ENCODE results near the gene TOP2A. TPM values are rescaled to one million over a fixed set of nuclear protein-coding genes. Genes with fewer than 3 reads are reported as not detected.
"Not testable (repeated sequence)": the region's sequence is repeated elsewhere in the genome, so short reads cannot be mapped to it uniquely, and the experiment has no call there.

Gene TOP2A
- total RNA-seq, 1 experiment from 2014 or later, result 1,672 TPM

DNA sequence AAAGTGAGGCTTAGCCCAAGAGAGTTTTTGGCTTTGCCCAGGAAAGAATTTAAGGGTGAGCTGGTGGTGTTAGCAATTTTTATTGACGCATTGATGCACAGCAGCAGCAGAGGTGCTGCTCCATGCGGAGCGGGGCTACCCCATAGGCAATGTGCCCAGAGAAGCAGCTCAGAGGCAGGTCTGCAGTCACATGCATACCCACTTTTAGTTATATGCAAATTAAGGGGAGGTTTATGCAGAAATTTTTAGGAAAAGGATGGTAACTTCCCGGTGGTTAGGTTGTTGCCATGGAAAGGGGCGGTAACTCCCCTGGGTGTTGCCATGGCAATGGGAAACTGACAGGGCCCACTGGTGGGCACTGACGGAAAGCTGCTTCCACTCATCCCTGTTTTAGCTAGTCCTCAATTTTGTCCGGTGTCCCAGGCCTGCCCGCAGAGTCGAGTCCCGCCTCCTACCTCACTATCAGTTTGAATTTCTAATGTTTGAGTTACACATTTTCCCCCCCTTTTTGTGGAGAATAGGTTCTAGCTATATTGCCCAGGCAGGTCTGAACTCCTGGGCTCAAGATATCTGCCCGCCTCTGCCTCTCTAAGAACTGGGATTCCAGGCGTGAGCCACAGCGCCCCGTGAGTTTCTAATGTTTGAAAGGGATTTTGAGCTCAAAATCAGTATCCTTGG, 42.7 kb downstream of the TOP2A start:
- CTCF ChIA-PET, result interaction anchor here (0.6 to 2.5 kb wide), 13 partner anchors 9 to 348 kb away, joined by 3 to 13 read pairs (median 4); partner anchors contain the start of genes GJD3 and TOP2A

DNA sequence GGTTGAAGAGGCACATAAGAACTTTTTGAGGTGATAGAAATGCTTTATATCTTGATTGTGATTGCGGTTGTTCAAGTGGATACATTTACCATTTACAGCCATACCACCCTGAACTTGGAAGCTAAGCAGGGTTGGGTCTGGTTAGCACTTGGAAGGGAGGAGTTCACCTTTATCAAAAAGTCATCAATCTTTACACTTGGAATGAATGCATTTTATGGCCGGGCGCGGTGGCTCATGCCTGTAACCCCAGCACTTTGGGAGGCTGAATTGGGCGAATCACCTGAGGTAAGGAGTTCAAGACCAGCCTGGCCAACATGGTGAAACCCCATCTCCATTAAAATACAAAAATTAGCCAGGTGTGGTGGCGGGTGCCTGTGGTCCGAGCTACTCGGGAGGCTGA, 43.7 kb downstream of the TOP2A start:
- H3K27me3 Mint-ChIP-seq (ENCODE audit: unreplicated experiment), result no peaks in the 10 kb centered on the region
- no TSS peak for BruUV-seq (replicated peaks)

More for the DNA sequence above, 42.7 kb downstream of the TOP2A start:
- TF ChIP-seq, protein P1, sequence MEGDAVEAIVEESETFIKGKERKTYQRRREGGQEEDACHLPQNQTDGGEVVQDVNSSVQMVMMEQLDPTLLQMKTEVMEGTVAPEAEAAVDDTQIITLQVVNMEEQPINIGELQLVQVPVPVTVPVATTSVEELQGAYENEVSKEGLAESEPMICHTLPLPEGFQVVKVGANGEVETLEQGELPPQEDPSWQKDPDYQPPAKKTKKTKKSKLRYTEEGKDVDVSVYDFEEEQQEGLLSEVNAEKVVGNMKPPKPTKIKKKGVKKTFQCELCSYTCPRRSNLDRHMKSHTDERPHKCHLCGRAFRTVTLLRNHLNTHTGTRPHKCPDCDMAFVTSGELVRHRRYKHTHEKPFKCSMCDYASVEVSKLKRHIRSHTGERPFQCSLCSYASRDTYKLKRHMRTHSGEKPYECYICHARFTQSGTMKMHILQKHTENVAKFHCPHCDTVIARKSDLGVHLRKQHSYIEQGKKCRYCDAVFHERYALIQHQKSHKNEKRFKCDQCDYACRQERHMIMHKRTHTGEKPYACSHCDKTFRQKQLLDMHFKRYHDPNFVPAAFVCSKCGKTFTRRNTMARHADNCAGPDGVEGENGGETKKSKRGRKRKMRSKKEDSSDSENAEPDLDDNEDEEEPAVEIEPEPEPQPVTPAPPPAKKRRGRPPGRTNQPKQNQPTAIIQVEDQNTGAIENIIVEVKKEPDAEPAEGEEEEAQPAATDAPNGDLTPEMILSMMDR (IDR thresholded peaks at IDR 0.05; ENCODE audit: unreplicated experiment), result no peak
- intact Hi-C loops (cut with micrococcal nuclease; ENCODE audit: unreplicated experiment), result loop anchor here (5.0 to 10.0 kb wide), 2 partner anchors 320 to 368 kb away; no protein-coding TSS in a partner anchor
- H3K4me3 Mint-ChIP-seq (ENCODE audit: low read depth, unreplicated experiment), result no peak overlapping the region
- DNase-seq, result no peak
- peaks cover 6% of the 10 kb centered on the region for H3K36me3 Mint-ChIP-seq (ENCODE audit: insufficient read depth, unreplicated experiment)
- peaks cover 25% of the 10 kb centered on the region for H3K4me1 Mint-ChIP-seq (ENCODE audit: low read depth, unreplicated experiment)
- no peaks in the 10 kb centered on the region for H3K27me3 Mint-ChIP-seq (ENCODE audit: unreplicated experiment)
- H3K9me3 Mint-ChIP-seq (ENCODE audit: low read depth, unreplicated experiment), result peaks cover 24% of the 10 kb centered on the region
- H3K27ac Mint-ChIP-seq (ENCODE audit: unreplicated experiment), result no peak overlapping the region
- no TSS peak for BruUV-seq (replicated peaks)

DNA sequence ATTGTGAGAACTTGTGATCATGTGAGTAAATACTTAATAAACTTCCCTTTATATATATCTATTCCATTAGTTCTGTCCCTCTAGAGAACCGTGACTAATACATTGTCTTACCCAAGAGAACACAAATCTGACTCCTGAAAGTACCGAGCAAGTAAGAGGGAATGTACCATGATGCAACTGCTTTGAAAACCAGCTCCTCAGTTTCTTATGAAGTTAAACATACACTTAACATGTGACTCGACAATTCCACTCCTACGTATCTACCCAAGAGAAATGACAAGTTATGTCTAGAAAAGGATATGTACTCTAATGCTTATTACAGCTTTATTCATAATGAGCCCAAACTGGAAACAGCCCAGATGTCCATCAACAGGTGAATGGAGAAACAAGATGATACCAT, 44.4 kb downstream of the TOP2A start:
- no peaks in the 10 kb centered on the region for H3K27me3 Mint-ChIP-seq (ENCODE audit: unreplicated experiment)
- H3K4me1 Mint-ChIP-seq (ENCODE audit: low read depth, unreplicated experiment), result peaks cover 25% of the 10 kb centered on the region
- TF ChIP-seq, protein P1 (IDR thresholded peaks at IDR 0.05; ENCODE audit: unreplicated experiment), result no peak
- no peak overlapping the region for H3K4me3 Mint-ChIP-seq (ENCODE audit: low read depth, unreplicated experiment)
- CTCF ChIA-PET, result interaction anchor here (0.6 to 2.7 kb wide), 11 partner anchors 7 to 594 kb away, joined by 3 to 13 read pairs (median 5); partner anchors contain the start of gene TOP2A
- no peak for DNase-seq
- BruUV-seq (replicated peaks), result no TSS peak
- intact Hi-C loops (cut with micrococcal nuclease; ENCODE audit: unreplicated experiment), result loop anchor here (2.0 to 10.0 kb wide), 3 partner anchors 175 to 366 kb away; no protein-coding TSS in a partner anchor
- H3K36me3 Mint-ChIP-seq (ENCODE audit: insufficient read depth, unreplicated experiment), result peaks cover 6% of the 10 kb centered on the region
- H3K9me3 Mint-ChIP-seq (ENCODE audit: low read depth, unreplicated experiment), result peaks cover 24% of the 10 kb centered on the region
- peak overlapping the region; percentile 14 for H3K27ac Mint-ChIP-seq (ENCODE audit: unreplicated experiment)

More for the DNA sequence above, 43.7 kb downstream of the TOP2A start:
- H3K4me3 Mint-ChIP-seq (ENCODE audit: low read depth, unreplicated experiment), result no peak overlapping the region
- no peak for DNase-seq
- TF ChIP-seq, protein P1 (IDR thresholded peaks at IDR 0.05; ENCODE audit: unreplicated experiment), result no peak
- peaks cover 6% of the 10 kb centered on the region for H3K36me3 Mint-ChIP-seq (ENCODE audit: insufficient read depth, unreplicated experiment)
- peaks cover 25% of the 10 kb centered on the region for H3K4me1 Mint-ChIP-seq (ENCODE audit: low read depth, unreplicated experiment)
- peaks cover 24% of the 10 kb centered on the region for H3K9me3 Mint-ChIP-seq (ENCODE audit: low read depth, unreplicated experiment)
- intact Hi-C loops (cut with micrococcal nuclease; ENCODE audit: unreplicated experiment), result loop anchor here (2.0 to 10.0 kb wide), 3 partner anchors 175 to 367 kb away; no protein-coding TSS in a partner anchor
- CTCF ChIA-PET, result interaction anchor here (0.6 to 2.7 kb wide), 8 partner anchors 8 to 288 kb away, joined by 3 to 13 read pairs (median 7); partner anchors contain the start of genes GJD3 and TOP2A
- peak overlapping the region; percentile 14 for H3K27ac Mint-ChIP-seq (ENCODE audit: unreplicated experiment)

DNA sequence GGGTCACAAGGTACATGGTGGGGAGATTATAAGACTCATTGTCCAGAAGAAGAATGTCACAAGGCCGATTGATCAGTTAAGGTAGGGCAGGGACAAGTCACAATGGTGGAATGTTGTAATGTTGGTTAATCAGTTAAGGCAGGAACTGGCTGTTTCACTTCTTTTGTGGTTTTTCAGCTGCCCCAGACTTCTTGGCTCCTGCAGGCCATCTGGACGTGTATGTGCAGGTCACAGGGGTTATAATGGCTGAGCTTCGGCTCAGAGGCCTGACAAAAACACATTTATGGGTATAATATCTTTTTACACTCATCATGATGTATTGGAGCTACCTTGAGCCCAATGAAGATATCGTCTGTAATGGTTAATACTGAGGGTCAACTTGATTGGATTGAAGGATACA, 45.1 kb downstream of the TOP2A start:
- H3K4me3 Mint-ChIP-seq (ENCODE audit: low read depth, unreplicated experiment), result not testable (repeated sequence)

More for the DNA sequence above, 45.1 kb downstream of the TOP2A start:
- DNase-seq, result peak; percentile 81
- not testable (repeated sequence) for H3K27me3 Mint-ChIP-seq (ENCODE audit: unreplicated experiment); H3K36me3 Mint-ChIP-seq (ENCODE audit: insufficient read depth, unreplicated experiment); BruUV-seq (replicated peaks)
- peaks cover 25% of the 10 kb centered on the region for H3K4me1 Mint-ChIP-seq (ENCODE audit: low read depth, unreplicated experiment)
- peak overlapping the region; percentile 14 for H3K27ac Mint-ChIP-seq (ENCODE audit: unreplicated experiment)
- H3K9me3 Mint-ChIP-seq (ENCODE audit: low read depth, unreplicated experiment), result peaks cover 24% of the 10 kb centered on the region
- intact Hi-C loops (cut with micrococcal nuclease; ENCODE audit: unreplicated experiment), result loop anchor here (2.0 to 10.0 kb wide), 3 partner anchors 174 to 365 kb away; no protein-coding TSS in a partner anchor
- CTCF ChIA-PET, result interaction anchor here (0.6 to 2.7 kb wide), 19 partner anchors 8 to 593 kb away, joined by 3 to 13 read pairs (median 4); partner anchors contain the start of genes TOP2A and WIPF2
